Activated T-cell treated with anti-CD3 and anti-CD28 coated beads, Interleukin-2, amount 50 U/mL, for 24 hours (primary cell): ENCODE measurements around the gene DIPK1C.

Source experiments
- DNase-seq: peaks from one replicate; pipeline ENCODE4 v3.0.0-alpha.2; 2020
- H3K27ac Mint-ChIP-seq: 2 replicates; pipeline ENCODE4 v1.8.0; 2020; ENCODE audit warnings: mild to moderate bottlenecking, mixed read lengths
- H3K27me3 Mint-ChIP-seq: 2 replicates; pipeline ENCODE4 v1.8.0; 2020; ENCODE audit warnings: mixed read lengths
- H3K36me3 Mint-ChIP-seq: 2 replicates; pipeline ENCODE4 v1.8.0; 2020; ENCODE audit warnings: low read depth, mixed read lengths
- H3K4me1 Mint-ChIP-seq: 2 replicates; pipeline ENCODE4 v1.8.0; 2020; ENCODE audit warnings: low read depth, mixed read lengths
- H3K4me3 Mint-ChIP-seq: 2 replicates; pipeline ENCODE4 v1.8.0; 2020; ENCODE audit warnings: mild to moderate bottlenecking, moderate library complexity, mixed read lengths
- H3K9me3 Mint-ChIP-seq: 2 replicates; pipeline ENCODE4 v1.8.0; 2020; ENCODE audit warnings: mixed read lengths

The DIPK1C gene

DNA sequence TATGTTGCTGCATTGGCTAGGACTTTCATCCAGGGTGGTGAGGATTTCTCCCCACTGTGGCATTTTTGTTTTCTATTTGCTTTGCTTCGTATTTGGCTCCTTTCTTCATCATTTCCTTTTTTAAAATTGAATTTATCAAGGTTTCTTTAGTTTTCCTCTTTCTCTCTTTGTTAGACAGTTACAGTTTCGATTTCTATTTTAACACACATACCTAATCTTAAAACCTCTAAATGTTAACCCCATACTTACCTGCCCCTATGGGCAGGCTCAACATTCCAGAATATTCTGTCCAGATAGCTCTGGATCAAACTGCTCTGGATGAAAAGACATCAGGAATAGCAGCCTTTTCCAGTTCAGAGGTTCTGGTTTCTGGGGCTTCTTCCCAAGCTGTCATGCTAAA lies 49.2 kb downstream of the DIPK1C start:
- H3K36me3 Mint-ChIP-seq, result no peaks in the 10 kb centered on the region
- H3K27me3 Mint-ChIP-seq, result peaks cover 2% of the 10 kb centered on the region
- peak overlapping the region; percentile 86 for H3K27ac Mint-ChIP-seq
- H3K9me3 Mint-ChIP-seq, result no peaks in the 10 kb centered on the region
- no peak for DNase-seq
- peak overlapping the region; percentile 49 for H3K4me3 Mint-ChIP-seq
- H3K4me1 Mint-ChIP-seq, result peaks cover 27% of the 10 kb centered on the region

- Mint-ChIP-seq H3K4me3 (no peak overlapping the region), H3K9me3 (no peaks in the 10 kb centered on the region), H3K27me3 (peaks cover 5% of the 10 kb centered on the region), H3K4me1 (peaks cover 17% of the 10 kb centered on the region), H3K36me3 (no peaks in the 10 kb centered on the region), H3K27ac (no peak overlapping the region)
- no peak for DNase-seq
Measured at GRCh38 chr18:74402806-74403433, 54.2 kb downstream of the DIPK1C start.

DNA sequence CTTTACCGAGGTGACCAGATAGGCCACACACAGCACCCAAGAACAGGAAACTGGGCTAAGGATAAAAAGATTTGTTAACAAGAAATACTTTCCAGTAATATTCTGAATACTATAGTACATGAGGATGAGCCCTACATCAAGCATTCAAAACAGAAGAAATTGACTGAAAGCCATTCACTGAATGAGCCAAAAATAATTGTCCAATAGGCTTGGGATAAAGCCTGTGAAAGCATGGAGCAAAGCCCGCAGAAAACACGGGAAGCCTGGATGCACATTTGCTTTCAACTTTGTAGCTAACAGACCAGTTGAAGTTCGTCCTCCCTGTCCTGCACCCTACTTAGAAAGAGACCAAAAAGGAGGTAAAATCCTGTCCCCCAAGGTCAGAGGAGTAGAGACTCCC lies 56.3 kb downstream of the DIPK1C start:
- Mint-ChIP-seq H3K9me3 (no peaks in the 10 kb centered on the region), H3K4me1 (peaks cover 8% of the 10 kb centered on the region), H3K36me3 (no peaks in the 10 kb centered on the region), H3K4me3 (no peak overlapping the region), H3K27ac (no peak overlapping the region), H3K27me3 (peaks cover 6% of the 10 kb centered on the region)
- DNase-seq, result no peak

DNA sequence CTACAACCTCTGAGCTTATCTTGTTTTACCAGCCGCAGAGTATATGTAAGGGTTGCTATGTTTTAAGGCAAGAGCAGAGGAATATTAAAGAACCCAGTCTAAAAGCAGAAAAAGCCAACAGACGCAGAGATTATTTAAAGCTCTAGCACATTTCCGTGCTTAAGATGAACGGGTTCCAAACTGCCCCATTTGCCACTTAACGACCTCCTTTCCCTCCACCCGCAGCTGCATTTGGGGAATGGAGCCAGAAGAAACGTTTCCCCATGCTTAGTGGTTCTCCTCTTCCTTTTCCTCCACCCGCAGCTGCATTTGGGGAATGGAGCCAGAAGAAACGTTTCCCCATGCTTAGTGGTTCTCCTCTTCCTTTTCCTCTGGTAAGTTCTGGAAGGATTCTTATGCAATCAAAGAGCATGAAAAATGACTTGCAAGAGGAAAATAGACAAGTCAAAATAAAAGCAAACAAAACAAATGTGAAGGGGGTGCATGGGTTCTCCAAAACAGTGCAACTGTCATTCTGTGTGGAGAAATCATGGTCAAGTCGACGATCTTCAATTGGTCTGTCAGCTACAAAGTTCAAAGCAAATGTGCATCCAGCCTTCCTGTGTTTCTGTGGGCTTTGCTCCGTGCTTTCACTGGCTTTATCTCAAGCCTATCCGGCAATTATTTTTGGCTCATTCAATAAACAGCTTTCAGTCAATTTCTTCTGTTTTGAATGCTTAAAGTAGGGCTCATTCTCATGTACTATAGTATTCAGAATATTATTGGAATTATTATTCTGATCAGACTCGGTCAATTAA lies 57.8 kb downstream of the DIPK1C start:
- Mint-ChIP-seq H3K4me3 (no peak overlapping the region), H3K27me3 (peaks cover 9% of the 10 kb centered on the region), H3K27ac (no peak overlapping the region), H3K36me3 (no peaks in the 10 kb centered on the region), H3K4me1 (peaks cover 9% of the 10 kb centered on the region), H3K9me3 (no peaks in the 10 kb centered on the region)
- no peak for DNase-seq

GRCh38 chr18:74397572-74397971 lies 59.5 kb downstream of the DIPK1C start:
- H3K36me3 Mint-ChIP-seq, result no peaks in the 10 kb centered on the region
- no peak overlapping the region for H3K27ac Mint-ChIP-seq
- no peak for DNase-seq
- H3K9me3 Mint-ChIP-seq, result no peaks in the 10 kb centered on the region
- H3K4me1 Mint-ChIP-seq, result peaks cover 9% of the 10 kb centered on the region
- peaks cover 9% of the 10 kb centered on the region for H3K27me3 Mint-ChIP-seq
- H3K4me3 Mint-ChIP-seq, result no peak overlapping the region

- DNase-seq, result no peak
- H3K27ac Mint-ChIP-seq, result no peak overlapping the region
- no peaks in the 10 kb centered on the region for H3K36me3 Mint-ChIP-seq
- H3K27me3 Mint-ChIP-seq, result peaks cover 9% of the 10 kb centered on the region
- no peak overlapping the region for H3K4me3 Mint-ChIP-seq
- H3K9me3 Mint-ChIP-seq, result no peaks in the 10 kb centered on the region
- H3K4me1 Mint-ChIP-seq, result peaks cover 9% of the 10 kb centered on the region
Measured at GRCh38 chr18:74396171-74397169, 60.6 kb downstream of the DIPK1C start.

DNA sequence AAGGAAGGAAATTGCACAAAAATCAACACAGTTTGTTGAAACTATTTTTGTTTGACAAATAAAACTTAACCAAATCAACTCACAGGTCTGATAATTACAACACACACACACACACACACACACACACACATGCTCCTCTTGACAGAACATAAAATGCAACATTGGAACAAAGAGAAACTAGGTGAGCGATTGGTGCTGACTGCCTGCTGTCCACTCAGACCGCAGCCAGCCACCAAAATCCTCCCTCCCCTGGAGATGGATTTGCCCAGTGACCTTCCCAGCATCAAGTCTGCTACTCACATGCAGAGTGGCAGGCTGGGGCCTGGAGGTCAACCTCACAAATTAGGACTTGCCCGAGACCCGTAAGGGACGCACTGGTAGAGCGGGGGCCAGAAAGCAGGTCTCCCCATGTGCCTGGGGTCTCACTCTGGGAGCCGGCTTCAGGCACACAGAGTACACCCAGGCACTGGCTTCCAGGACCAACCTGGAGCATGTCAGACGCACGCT lies 61.4 kb downstream of the DIPK1C start:
- Mint-ChIP-seq H3K4me1 (peaks cover 15% of the 10 kb centered on the region), H3K36me3 (no peaks in the 10 kb centered on the region), H3K4me3 (no peak overlapping the region), H3K27ac (no peak overlapping the region), H3K27me3 (peaks cover 9% of the 10 kb centered on the region), H3K9me3 (no peaks in the 10 kb centered on the region)
- no peak for DNase-seq

DNA sequence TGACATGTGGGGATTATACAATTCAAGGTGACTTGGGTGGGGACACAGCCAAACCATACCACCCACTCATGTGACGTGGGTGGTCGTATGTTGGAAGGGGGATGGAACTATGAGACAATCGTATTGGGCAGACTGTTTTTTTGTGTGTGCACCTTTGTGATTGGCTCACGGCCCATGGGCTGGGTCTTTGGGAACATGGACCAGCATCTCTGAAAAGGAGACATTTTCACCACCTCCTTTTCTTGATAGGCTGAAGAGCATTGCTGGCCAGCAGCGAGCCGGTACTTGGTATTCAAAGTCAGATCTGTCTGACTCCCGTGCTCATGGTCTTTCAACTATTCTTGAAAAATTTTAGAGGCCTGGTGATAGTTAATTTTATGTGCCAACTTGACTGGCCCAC lies 62.1 kb downstream of the DIPK1C start:
- Mint-ChIP-seq H3K27me3 (peaks cover 9% of the 10 kb centered on the region), H3K9me3 (no peaks in the 10 kb centered on the region), H3K4me3 (no peak overlapping the region), H3K27ac (no peak overlapping the region), H3K36me3 (no peaks in the 10 kb centered on the region), H3K4me1 (peaks cover 20% of the 10 kb centered on the region)
- no peak for DNase-seq

GRCh38 chr18:74392323-74392722 lies 64.8 kb downstream of the DIPK1C start:
- Mint-ChIP-seq H3K36me3 (no peaks in the 10 kb centered on the region), H3K9me3 (no peaks in the 10 kb centered on the region), H3K27ac (no peak overlapping the region), H3K4me1 (peaks cover 21% of the 10 kb centered on the region), H3K27me3 (peaks cover 4% of the 10 kb centered on the region), H3K4me3 (no peak overlapping the region)
- no peak for DNase-seq

DNA sequence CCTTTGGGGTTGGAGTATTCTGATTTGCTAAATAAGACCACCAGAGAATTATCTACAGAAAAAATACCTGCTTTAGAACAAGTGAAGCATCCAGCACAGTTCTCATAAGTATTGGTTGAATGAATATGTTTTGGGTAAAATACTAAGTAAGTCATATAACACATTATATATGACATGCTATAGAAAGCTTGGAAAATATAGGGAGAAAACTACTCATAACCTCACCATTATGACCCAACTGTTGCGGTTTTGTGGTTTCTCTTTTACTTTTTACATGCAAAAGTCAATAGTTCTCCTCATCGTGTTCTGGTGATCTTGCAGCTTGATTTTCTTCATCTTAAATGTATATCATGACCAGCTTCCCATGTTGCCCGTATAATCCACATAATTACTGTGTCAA lies 66.2 kb downstream of the DIPK1C start:
- no peak overlapping the region for H3K4me3 Mint-ChIP-seq
- peaks cover 21% of the 10 kb centered on the region for H3K4me1 Mint-ChIP-seq
- no peak overlapping the region for H3K27ac Mint-ChIP-seq

GRCh38 chr18:74389991-74390390 lies 67.1 kb downstream of the DIPK1C start:
- Mint-ChIP-seq H3K27ac (no peak overlapping the region), H3K9me3 (no peaks in the 10 kb centered on the region), H3K4me1 (peaks cover 21% of the 10 kb centered on the region), H3K4me3 (no peak overlapping the region), H3K36me3 (no peaks in the 10 kb centered on the region), H3K27me3 (no peaks in the 10 kb centered on the region)
- no peak for DNase-seq

More for the DNA sequence above, 66.2 kb downstream of the DIPK1C start:
- H3K27me3 Mint-ChIP-seq, result peaks cover 4% of the 10 kb centered on the region
- no peaks in the 10 kb centered on the region for H3K9me3 Mint-ChIP-seq
- no peaks in the 10 kb centered on the region for H3K36me3 Mint-ChIP-seq
- DNase-seq, result no peak

GRCh38 chr18:74389171-74389927 lies 67.8 kb downstream of the DIPK1C start:
- Mint-ChIP-seq H3K9me3 (no peaks in the 10 kb centered on the region), H3K4me1 (peaks cover 20% of the 10 kb centered on the region), H3K27ac (no peak overlapping the region), H3K27me3 (no peaks in the 10 kb centered on the region), H3K4me3 (no peak overlapping the region), H3K36me3 (no peaks in the 10 kb centered on the region)
- DNase-seq, result no peak

DNA sequence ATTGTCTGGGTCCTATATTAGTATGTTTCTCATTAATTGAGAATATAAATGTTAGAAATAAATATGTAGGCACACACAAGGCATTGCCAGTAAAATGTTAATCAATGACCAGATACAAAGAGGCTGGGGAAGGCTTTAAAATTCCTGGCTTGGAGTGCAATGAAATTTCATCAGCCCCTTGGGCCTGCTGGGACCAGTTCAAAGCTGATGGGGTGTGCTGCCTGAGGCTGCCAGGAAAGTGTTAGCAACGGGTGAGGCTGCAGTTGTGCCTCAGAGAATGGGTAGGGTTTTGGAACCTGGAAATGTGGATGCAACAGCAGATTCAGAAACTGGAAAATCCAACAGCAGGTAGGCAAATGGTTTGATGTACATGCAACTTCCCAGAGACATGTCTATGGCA lies 68.9 kb downstream of the DIPK1C start:
- Mint-ChIP-seq H3K27ac (no peak overlapping the region), H3K4me1 (peaks cover 20% of the 10 kb centered on the region), H3K27me3 (no peaks in the 10 kb centered on the region), H3K4me3 (no peak overlapping the region), H3K36me3 (no peaks in the 10 kb centered on the region), H3K9me3 (no peaks in the 10 kb centered on the region)
- DNase-seq, result no peak

GRCh38 chr18:74387383-74387782 lies 69.7 kb downstream of the DIPK1C start:
- Mint-ChIP-seq H3K4me1 (peaks cover 20% of the 10 kb centered on the region), H3K27ac (no peak overlapping the region), H3K9me3 (no peaks in the 10 kb centered on the region), H3K36me3 (no peaks in the 10 kb centered on the region), H3K4me3 (no peak overlapping the region), H3K27me3 (no peaks in the 10 kb centered on the region)
- no peak for DNase-seq
